SK-N-MC (cell line): Measurements from ENCODE around the gene MIEF1.

ENCODE experiments used
- EZH2 ChIP-seq: fragments of 200-600 bp; sonication (generic); IDR thresholded peaks from one replicate; pipeline ENCODE4 v1.6.1; 2017; ENCODE audit warnings: antibody characterized with exemption
- POLR2AphosphoS5 ChIP-seq: IDR thresholded peaks from 2 replicates; pipeline ENCODE4 v1.6.1; 2012; ENCODE audit warnings: mild to moderate bottlenecking, low read depth, low read length, borderline replicate concordance

DNA sequence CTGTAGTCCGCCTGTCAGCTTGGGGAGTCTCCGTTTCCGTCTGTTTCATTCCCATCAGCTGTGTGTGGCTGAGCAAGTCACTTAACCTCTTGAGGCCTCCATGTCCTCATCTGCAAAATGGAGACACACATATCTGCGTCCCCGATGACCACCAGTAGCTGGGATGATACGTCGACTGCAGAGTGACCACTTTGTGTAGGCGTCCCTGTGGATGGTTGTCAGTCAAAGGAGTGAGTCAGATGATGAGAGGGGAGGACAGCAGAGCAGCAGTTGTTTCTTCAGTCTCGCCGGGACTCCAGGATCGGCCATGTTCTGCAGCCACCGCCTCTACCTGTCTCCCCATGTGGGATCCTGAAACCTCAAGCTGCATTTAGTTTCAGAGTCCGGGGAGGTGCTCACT lies 25.4 kb upstream of the MIEF1 start:
- TF ChIP-seq EZH2: no peak
- TF ChIP-seq POLR2AphosphoS5: no peak
